ENCODE results near the gene CTIF. TPM values are rescaled to one million over a fixed set of nuclear protein-coding genes. Genes with fewer than 3 reads are reported as not detected.

Gene CTIF
- total RNA-seq, 1 donor from 2014 or later: 48.5 TPM

GRCh38 chr18:48697441-48697840, 158.6 kb downstream of the CTIF start:
- no peak overlapping the region for H3K27ac Mint-ChIP-seq
- no peaks in the 10 kb centered on the region for H3K27me3 Mint-ChIP-seq
- TF ChIP-seq, protein P1, sequence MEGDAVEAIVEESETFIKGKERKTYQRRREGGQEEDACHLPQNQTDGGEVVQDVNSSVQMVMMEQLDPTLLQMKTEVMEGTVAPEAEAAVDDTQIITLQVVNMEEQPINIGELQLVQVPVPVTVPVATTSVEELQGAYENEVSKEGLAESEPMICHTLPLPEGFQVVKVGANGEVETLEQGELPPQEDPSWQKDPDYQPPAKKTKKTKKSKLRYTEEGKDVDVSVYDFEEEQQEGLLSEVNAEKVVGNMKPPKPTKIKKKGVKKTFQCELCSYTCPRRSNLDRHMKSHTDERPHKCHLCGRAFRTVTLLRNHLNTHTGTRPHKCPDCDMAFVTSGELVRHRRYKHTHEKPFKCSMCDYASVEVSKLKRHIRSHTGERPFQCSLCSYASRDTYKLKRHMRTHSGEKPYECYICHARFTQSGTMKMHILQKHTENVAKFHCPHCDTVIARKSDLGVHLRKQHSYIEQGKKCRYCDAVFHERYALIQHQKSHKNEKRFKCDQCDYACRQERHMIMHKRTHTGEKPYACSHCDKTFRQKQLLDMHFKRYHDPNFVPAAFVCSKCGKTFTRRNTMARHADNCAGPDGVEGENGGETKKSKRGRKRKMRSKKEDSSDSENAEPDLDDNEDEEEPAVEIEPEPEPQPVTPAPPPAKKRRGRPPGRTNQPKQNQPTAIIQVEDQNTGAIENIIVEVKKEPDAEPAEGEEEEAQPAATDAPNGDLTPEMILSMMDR (conservative IDR thresholded peaks at IDR 0.05): no peak
- DNase-seq (ENCODE audit: extremely low spot score, unreplicated experiment): no peak
- peaks cover 4% of the 10 kb centered on the region for H3K4me1 Mint-ChIP-seq (ENCODE audit: unreplicated experiment)
- no peak overlapping the region for H3K4me3 Mint-ChIP-seq
- no peaks in the 10 kb centered on the region for H3K36me3 Mint-ChIP-seq
- H3K9me3 Mint-ChIP-seq: no peaks in the 10 kb centered on the region

DNA sequence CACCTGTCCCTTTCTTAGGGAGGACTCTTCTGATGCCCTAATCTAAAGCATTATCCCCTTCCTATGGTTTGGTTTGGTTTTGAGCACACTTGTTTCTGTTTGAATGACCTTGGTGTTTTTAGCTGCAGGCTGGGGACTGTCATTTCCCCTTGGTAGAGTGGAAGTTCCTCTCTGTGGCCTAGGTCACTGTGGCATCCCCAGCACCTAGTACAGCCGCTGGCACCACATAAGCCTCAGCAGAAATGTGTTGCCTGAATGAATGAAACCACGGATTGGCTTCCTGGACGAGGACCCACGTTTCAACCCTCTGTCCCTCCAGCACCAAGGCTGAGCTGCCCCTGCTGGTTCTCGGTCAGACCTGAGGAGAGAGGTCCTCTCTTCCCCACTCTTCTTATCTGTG, 159.9 kb downstream of the CTIF start:
- DNase-seq (ENCODE audit: extremely low spot score, unreplicated experiment): no peak
- H3K27me3 Mint-ChIP-seq: no peaks in the 10 kb centered on the region
- no peaks in the 10 kb centered on the region for H3K9me3 Mint-ChIP-seq
- TF ChIP-seq, protein P1 (conservative IDR thresholded peaks at IDR 0.05): no peak
- peaks cover 7% of the 10 kb centered on the region for H3K36me3 Mint-ChIP-seq
- peaks cover 14% of the 10 kb centered on the region for H3K4me1 Mint-ChIP-seq (ENCODE audit: unreplicated experiment)
- no peak overlapping the region for H3K4me3 Mint-ChIP-seq
- H3K27ac Mint-ChIP-seq: no peak overlapping the region

DNA sequence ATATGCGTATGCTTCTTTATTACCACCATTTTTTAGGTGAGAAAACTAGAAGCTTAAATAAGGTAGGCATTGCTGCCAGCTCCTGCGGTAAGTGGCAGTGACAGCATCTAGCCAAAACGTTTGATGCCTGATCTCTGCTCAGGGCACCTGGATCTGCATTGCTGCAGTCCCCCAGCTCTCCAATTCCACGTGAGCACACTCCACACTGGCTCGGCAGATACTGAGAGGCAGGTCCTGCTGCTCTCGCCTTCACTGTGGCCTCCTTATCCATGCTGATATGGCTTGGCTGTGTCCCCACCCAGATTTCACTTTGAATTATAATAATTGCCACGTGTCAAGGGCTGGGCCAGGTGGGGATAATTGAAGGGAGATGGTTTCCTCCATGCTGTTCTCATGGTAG, 160.9 kb downstream of the CTIF start:
- no peak for DNase-seq (ENCODE audit: extremely low spot score, unreplicated experiment)
- Mint-ChIP-seq H3K36me3 (peaks cover 7% of the 10 kb centered on the region), H3K27ac (no peak overlapping the region), H3K4me1 (ENCODE audit: unreplicated experiment) (peaks cover 14% of the 10 kb centered on the region), H3K27me3 (no peaks in the 10 kb centered on the region), H3K9me3 (no peaks in the 10 kb centered on the region), H3K4me3 (no peak overlapping the region)
- TF ChIP-seq, protein P1 (conservative IDR thresholded peaks at IDR 0.05): no peak

DNA sequence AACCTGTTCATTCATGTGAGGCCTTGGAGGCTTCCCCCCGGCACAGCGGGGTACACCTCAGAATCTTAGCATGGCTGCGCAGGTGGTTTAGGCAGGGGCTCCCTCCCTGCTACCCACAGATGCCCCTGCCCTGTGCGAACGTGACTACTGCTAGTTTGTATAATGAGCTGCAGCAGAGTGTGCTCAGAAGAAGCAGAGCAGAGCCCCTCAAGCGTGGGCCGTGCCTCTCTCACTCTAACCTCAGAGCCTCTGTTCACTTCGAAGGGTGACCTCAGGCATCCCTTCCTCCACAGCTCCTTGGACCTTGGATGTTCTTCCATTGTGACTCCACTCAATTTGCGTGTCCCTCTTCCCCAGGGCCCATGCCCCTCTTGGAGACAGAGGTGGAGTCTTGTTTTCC, 161.6 kb downstream of the CTIF start:
- no peak overlapping the region for H3K4me3 Mint-ChIP-seq
- TF ChIP-seq, protein P1 (conservative IDR thresholded peaks at IDR 0.05): no peak
- H3K27me3 Mint-ChIP-seq: no peaks in the 10 kb centered on the region
- peaks cover 14% of the 10 kb centered on the region for H3K4me1 Mint-ChIP-seq (ENCODE audit: unreplicated experiment)
- DNase-seq (ENCODE audit: extremely low spot score, unreplicated experiment): no peak
- H3K36me3 Mint-ChIP-seq: peaks cover 11% of the 10 kb centered on the region
- H3K9me3 Mint-ChIP-seq: no peaks in the 10 kb centered on the region
- no peak overlapping the region for H3K27ac Mint-ChIP-seq

DNA sequence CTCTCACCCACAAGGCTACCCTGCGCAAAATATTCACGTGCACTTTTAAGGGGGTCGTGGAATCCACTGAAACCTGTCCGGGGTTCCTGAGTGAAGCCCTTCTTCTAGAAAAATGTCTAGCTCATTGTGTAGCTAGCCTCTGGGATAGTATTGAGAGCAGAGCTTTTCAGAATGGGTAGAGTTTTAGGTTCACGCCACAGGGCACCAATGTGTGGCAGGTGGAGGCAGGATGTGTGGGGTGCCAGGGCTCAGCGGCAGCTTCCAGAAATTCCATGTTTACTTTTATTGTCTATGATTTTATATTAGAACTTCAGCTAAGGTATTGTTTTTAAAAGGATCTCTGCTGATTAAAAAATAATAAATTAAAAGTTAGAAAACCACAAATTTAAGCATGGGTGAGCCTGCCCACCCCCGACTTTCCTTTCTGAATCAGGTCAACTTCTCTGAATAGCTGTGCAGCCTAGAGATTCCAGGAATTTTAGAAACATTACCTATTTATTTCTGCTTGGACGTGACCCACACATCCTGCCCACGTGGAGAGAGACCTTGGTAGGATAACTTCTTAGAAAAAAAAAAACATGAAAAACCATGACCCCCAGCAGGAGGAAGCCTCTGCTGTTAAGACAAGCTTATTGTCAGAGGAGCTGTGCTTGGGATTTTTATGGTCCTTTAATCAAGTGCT, 163.7 kb downstream of the CTIF start:
- H3K36me3 Mint-ChIP-seq: peaks cover 11% of the 10 kb centered on the region
- TF ChIP-seq, protein P1 (conservative IDR thresholded peaks at IDR 0.05): no peak
- DNase-seq (ENCODE audit: extremely low spot score, unreplicated experiment): no peak
- no peaks in the 10 kb centered on the region for H3K9me3 Mint-ChIP-seq
- H3K27ac Mint-ChIP-seq: no peak overlapping the region
- no peaks in the 10 kb centered on the region for H3K27me3 Mint-ChIP-seq
- no peak overlapping the region for H3K4me3 Mint-ChIP-seq
- H3K4me1 Mint-ChIP-seq (ENCODE audit: unreplicated experiment): peaks cover 14% of the 10 kb centered on the region
